OCI-LY7 (cell line): ENCODE data around the gene KRTAP26-1. TPM values are rescaled to one million over a fixed set of nuclear protein-coding genes. Genes with fewer than 3 reads are reported as not detected.

Experiments used
- BruUV-seq: library from RNA; stranded (reverse); fragments of 400-500 nt; replicated peaks from 2 replicates; lab custom pipeline; 2021; lab: Mats Ljungman, UMichigan
- CTCF ChIA-PET: fragments of 300-600 bp; sonication (Branson Sonifier 250); formaldehyde crosslinking; loops from one replicate; lab custom pipeline; 2022; ENCODE audit warnings: antibody characterized with exemption; ENCODE audit not compliant: unreplicated experiment; lab: Charles Lee
- POLR2A ChIA-PET: fragments of 300-600 bp; sonication (Branson Sonifier 250); formaldehyde crosslinking; loops from one replicate; lab custom pipeline; 2022; ENCODE audit warnings: antibody characterized with exemption; lab: Charles Lee
- DNase-seq: peaks from one replicate; pipeline ENCODE4 v3.0.0-alpha.2; 2015; ENCODE audit warnings: low spot score
- H2AFZ ChIP-seq: fragments of 200-600 bp; sonication (generic), shearing (Covaris generic); 2 replicates; pipeline ENCODE4 v1.6.1; 2014; ENCODE audit warnings: mild to moderate bottlenecking, antibody characterized with exemption, low read length, moderate library complexity
- H3K27ac ChIP-seq: fragments of 200-600 bp; sonication (generic); 2 replicates; pipeline ENCODE4 v1.5.1; 2014; ENCODE audit warnings: mixed run types, low read depth, mild to moderate bottlenecking, moderate library complexity, low read length, inconsistent platforms; ENCODE audit not compliant: poor library complexity, severe bottlenecking
- H3K36me3 ChIP-seq: fragments of 200-600 bp; sonication (generic); 2 replicates; pipeline ENCODE4 v1.6.1; 2014; ENCODE audit warnings: mild to moderate bottlenecking, antibody characterized with exemption, low read length, moderate library complexity, mixed read lengths; ENCODE audit not compliant: insufficient read depth
- H3K4me1 ChIP-seq: fragments of 200-600 bp; sonication (generic); 2 replicates; pipeline ENCODE4 v1.5.1; 2014; ENCODE audit warnings: mild to moderate bottlenecking, low read length; ENCODE audit not compliant: insufficient read depth, poor library complexity, severe bottlenecking
- H3K4me2 ChIP-seq: fragments of 200-600 bp; sonication (generic); 2 replicates; pipeline ENCODE4 v1.6.1; 2014; ENCODE audit warnings: mild to moderate bottlenecking, low read length
- H3K4me3 ChIP-seq: fragments of 200-600 bp; sonication (generic); 2 replicates; pipeline ENCODE4 v1.5.1; 2014; ENCODE audit warnings: mild to moderate bottlenecking, low read depth, low read length; ENCODE audit not compliant: poor library complexity, severe bottlenecking
- H3K79me2 ChIP-seq: fragments of 200-600 bp; sonication (generic); 2 replicates; pipeline ENCODE4 v1.6.1; 2016; ENCODE audit warnings: low read depth, mild to moderate bottlenecking, low read length, moderate library complexity, mixed read lengths; ENCODE audit not compliant: insufficient read depth
- H3K9me2 ChIP-seq: fragments of 200-600 bp; sonication (generic); 2 replicates; pipeline ENCODE4 v1.6.1; 2016; ENCODE audit warnings: mild to moderate bottlenecking, low read length, mixed read lengths; ENCODE audit not compliant: insufficient read depth
- H3K9me3 ChIP-seq: fragments of 200-600 bp; sonication (generic); 2 replicates; pipeline ENCODE4 v1.6.1; 2014; ENCODE audit warnings: mild to moderate bottlenecking, mixed run types, low read length, mixed read lengths
- H4K20me1 ChIP-seq: fragments of 200-600 bp; sonication (generic); 2 replicates; pipeline ENCODE4 v1.6.1; 2014; ENCODE audit warnings: mild to moderate bottlenecking, antibody characterized with exemption, low read length, moderate library complexity, mixed read lengths; ENCODE audit not compliant: insufficient read depth
- CTCF ChIP-seq: fragments of 200-600 bp; sonication (generic); conservative IDR thresholded peaks from 2 replicates; pipeline ENCODE4 v1.5.1; 2014; ENCODE audit warnings: mild to moderate bottlenecking, antibody characterized with exemption, low read length, moderate library complexity, mixed read lengths
- EZH2phosphoT487 ChIP-seq: fragments of 200-600 bp; sonication (generic); IDR thresholded peaks from 2 replicates; pipeline ENCODE4 v1.6.1; 2018; ENCODE audit warnings: low read depth, borderline replicate concordance, mild to moderate bottlenecking, mixed run types, antibody characterized with exemption, low read length, moderate library complexity, mixed read lengths
- intact Hi-C: fragments of 100-400 bp; cut with micrococcal nuclease; formaldehyde crosslinking; loops from one replicate; pipeline ENCODE4 v1.10.0; 2022; ENCODE audit not compliant: unreplicated experiment
- total RNA-seq, 2 experiments: library from RNA; depleted of rRNA in 1 of 2; stranded (reverse); fragments of >200 nt in 1 of 2; shearing (Covaris generic) in 1 of 2; gene quantifications; 2 replicates each; pipeline ENCODE4 v1.2.3, GENCODE V29; 2014 to 2022

The KRTAP26-1 gene
- total RNA-seq, 2 experiments from 2014 or later, result not detected

- POLR2A ChIA-PET, result no interaction called here
- no peak overlapping the region for H3K27ac ChIP-seq
- no peaks in the 10 kb centered on the region for H3K4me1 ChIP-seq
- H4K20me1 ChIP-seq, result no peaks in the 10 kb centered on the region
- no peak overlapping the region for H2AFZ ChIP-seq
- no TSS peak for BruUV-seq
- DNase-seq, result no peak
- TF ChIP-seq CTCF (no peak), EZH2phosphoT487 (no peak)
- no peak overlapping the region for H3K4me2 ChIP-seq
- H3K4me3 ChIP-seq, result no peak overlapping the region
- no peaks in the 10 kb centered on the region for H3K79me2 ChIP-seq
- CTCF ChIA-PET, result no interaction called here
- no peaks in the 10 kb centered on the region for H3K9me2 ChIP-seq
- intact Hi-C loops, result no loop called here
- H3K9me3 ChIP-seq, result no peaks in the 10 kb centered on the region
- H3K36me3 ChIP-seq, result no peaks in the 10 kb centered on the region
Measured at GRCh38 chr21:30345014-30345413, 24.9 kb upstream of the KRTAP26-1 start.

- Histone ChIP-seq H3K4me1 (no peaks in the 10 kb centered on the region), H3K27ac (no peak overlapping the region), H3K9me2 (no peaks in the 10 kb centered on the region), H3K79me2 (no peaks in the 10 kb centered on the region), H3K36me3 (no peaks in the 10 kb centered on the region), H3K4me3 (no peak overlapping the region), H3K9me3 (no peaks in the 10 kb centered on the region), H3K4me2 (no peak overlapping the region), H4K20me1 (no peaks in the 10 kb centered on the region), H2AFZ (no peak overlapping the region)
- ChIA-PET CTCF (no interaction called here), POLR2A (no interaction called here)
- TF ChIP-seq EZH2phosphoT487 (no peak), CTCF (peak; percentile 91)
- DNase-seq, result peak; percentile 30
- BruUV-seq, result no TSS peak
- intact Hi-C loops, result loop anchor here (1.0 kb wide), 1 partner anchor 745 kb away; no protein-coding TSS in a partner anchor
Measured at GRCh38 chr21:30340714-30341573, 20.8 kb upstream of the KRTAP26-1 start.

GRCh38 chr21:30338717-30339116, 18.6 kb upstream of the KRTAP26-1 start:
- no peaks in the 10 kb centered on the region for H3K4me1 ChIP-seq
- no peak overlapping the region for H3K4me3 ChIP-seq
- CTCF ChIA-PET, result no interaction called here
- H3K79me2 ChIP-seq, result no peaks in the 10 kb centered on the region
- intact Hi-C loops, result no loop called here
- H3K36me3 ChIP-seq, result no peaks in the 10 kb centered on the region
- H3K9me3 ChIP-seq, result no peaks in the 10 kb centered on the region
- no peaks in the 10 kb centered on the region for H4K20me1 ChIP-seq
- no peak overlapping the region for H3K27ac ChIP-seq
- no peaks in the 10 kb centered on the region for H3K9me2 ChIP-seq
- POLR2A ChIA-PET, result no interaction called here
- BruUV-seq, result no TSS peak
- no peak overlapping the region for H3K4me2 ChIP-seq
- H2AFZ ChIP-seq, result no peak overlapping the region
- TF ChIP-seq EZH2phosphoT487, result no peak
- TF ChIP-seq CTCF, result no peak
- no peak for DNase-seq
